Gastroesophageal sphincter (tissue), 3 donors: ENCODE data around the gene ITPKC.

ENCODE experiments used
- CTCF ChIP-seq, 4 experiments: fragments of 200-600 bp in 2 of 4; fragments of 450-650 bp in 2 of 4; sonication (generic) in 1 of 4; IDR thresholded peaks; one replicate each; pipeline ENCODE4 v1.5.1; 2017 to 2019; ENCODE audit warnings: antibody characterized with exemption in 4 of 4, mild to moderate bottlenecking in 2 of 4, moderate library complexity in 2 of 4
- EP300 ChIP-seq: sonication (generic); formaldehyde crosslinking; IDR thresholded peaks from one replicate; pipeline ENCODE4 v1.6.1; 2017; ENCODE audit warnings: antibody characterized with exemption, mild to moderate bottlenecking
- POLR2A ChIP-seq, 2 donors: fragments of 450-650 bp; IDR thresholded peaks; one replicate each; pipeline ENCODE4 v1.6.1; 2017; ENCODE audit warnings: antibody characterized with exemption in 2 of 2, mild to moderate bottlenecking in 2 of 2, moderate library complexity in 1 of 2
- POLR2AphosphoS5 ChIP-seq: sonication (generic); formaldehyde crosslinking; IDR thresholded peaks from one replicate; pipeline ENCODE4 v1.6.1; 2017; ENCODE audit warnings: antibody characterized with exemption

- no peak for TF ChIP-seq POLR2A (IDR thresholded peaks at IDR 0.05)
- TF ChIP-seq CTCF (IDR thresholded peaks at IDR 0.05), result no peak
- no peak for TF ChIP-seq POLR2AphosphoS5
- no peak for TF ChIP-seq EP300
Measured at GRCh38 chr19:40759352-40759751, 42.4 kb downstream of the ITPKC start.
